Stimulated activated memory B cell treated with anti-CD40 and anti-IgM and Interleukin-4, amounts not matched to agents 10 μg/mL and 1 μg/mL and 100 μg/mL, for 72 hours (primary cell): ENCODE data around the gene JAKMIP1.

ENCODE experiments used
- ATAC-seq: fragments of 150-1000 bp; cut with Tn5 transposase; 2 replicates; pipeline ENCODE4 v1.10.0; 2021
- H3K27ac Mint-ChIP-seq: one replicate; pipeline ENCODE4 v1.8.0; 2022; ENCODE audit warnings: mild to moderate bottlenecking, mixed read lengths
- H3K27me3 Mint-ChIP-seq: one replicate; pipeline ENCODE4 v1.8.0; 2022; ENCODE audit warnings: mixed read lengths
- H3K36me3 Mint-ChIP-seq: one replicate; pipeline ENCODE4 v1.8.0; 2022; ENCODE audit warnings: mixed read lengths
- H3K4me1 Mint-ChIP-seq: one replicate; pipeline ENCODE4 v1.8.0; 2022; ENCODE audit warnings: mixed read lengths
- H3K4me3 Mint-ChIP-seq: one replicate; pipeline ENCODE4 v1.8.0; 2022; ENCODE audit warnings: mild to moderate bottlenecking, moderate library complexity, mixed read lengths
- H3K9me3 Mint-ChIP-seq: one replicate; pipeline ENCODE4 v1.8.0; 2022; ENCODE audit warnings: mixed read lengths

JAKMIP1 gene

DNA sequence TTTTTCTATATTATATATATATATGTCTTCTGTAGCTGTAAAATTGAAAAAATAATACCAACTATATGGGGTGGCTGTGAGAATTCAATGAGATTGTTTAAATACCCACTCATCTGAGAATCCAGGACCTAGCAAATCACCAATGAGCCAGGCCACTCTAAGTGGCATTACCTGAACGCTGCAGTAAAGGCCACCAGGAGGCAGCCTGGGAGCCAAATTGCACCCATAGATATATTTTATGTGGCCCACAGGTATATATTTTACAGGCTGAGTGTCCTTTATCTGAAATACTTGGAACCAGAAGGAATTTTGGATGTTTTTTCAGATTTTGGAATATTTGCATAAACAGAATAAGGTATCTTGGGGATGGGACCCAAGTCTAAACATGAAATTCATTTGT is 124.0 kb downstream of the JAKMIP1 start:
- H3K4me3 Mint-ChIP-seq: no peak overlapping the region
- no peak overlapping the region for H3K27ac Mint-ChIP-seq
- no peaks in the 10 kb centered on the region for H3K4me1 Mint-ChIP-seq
- no peaks in the 10 kb centered on the region for H3K27me3 Mint-ChIP-seq
- H3K9me3 Mint-ChIP-seq: no peaks in the 10 kb centered on the region
- no peak for ATAC-seq
- no peaks in the 10 kb centered on the region for H3K36me3 Mint-ChIP-seq

DNA sequence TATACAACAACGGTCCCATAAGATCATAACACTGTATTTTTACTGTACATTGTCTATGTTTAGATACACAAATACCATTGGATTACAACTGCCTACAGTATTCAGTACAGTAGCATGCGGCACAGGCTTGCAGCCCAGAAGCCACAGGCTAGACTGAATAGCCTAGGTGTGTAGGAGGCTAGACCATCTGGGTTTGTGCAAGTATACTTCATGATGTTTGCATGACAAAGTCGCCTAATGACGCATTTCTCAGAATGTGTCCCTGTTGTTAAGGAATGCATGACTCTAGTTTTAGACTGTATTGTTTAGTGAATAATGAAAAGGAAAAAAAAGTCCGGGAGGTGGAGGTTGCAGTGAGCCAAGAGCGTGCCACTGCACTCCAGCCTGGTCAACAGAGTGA is 125.6 kb downstream of the JAKMIP1 start:
- Mint-ChIP-seq H3K36me3 (no peaks in the 10 kb centered on the region), H3K27me3 (no peaks in the 10 kb centered on the region), H3K4me3 (no peak overlapping the region), H3K4me1 (no peaks in the 10 kb centered on the region), H3K9me3 (no peaks in the 10 kb centered on the region), H3K27ac (no peak overlapping the region)
- ATAC-seq: no peak

DNA sequence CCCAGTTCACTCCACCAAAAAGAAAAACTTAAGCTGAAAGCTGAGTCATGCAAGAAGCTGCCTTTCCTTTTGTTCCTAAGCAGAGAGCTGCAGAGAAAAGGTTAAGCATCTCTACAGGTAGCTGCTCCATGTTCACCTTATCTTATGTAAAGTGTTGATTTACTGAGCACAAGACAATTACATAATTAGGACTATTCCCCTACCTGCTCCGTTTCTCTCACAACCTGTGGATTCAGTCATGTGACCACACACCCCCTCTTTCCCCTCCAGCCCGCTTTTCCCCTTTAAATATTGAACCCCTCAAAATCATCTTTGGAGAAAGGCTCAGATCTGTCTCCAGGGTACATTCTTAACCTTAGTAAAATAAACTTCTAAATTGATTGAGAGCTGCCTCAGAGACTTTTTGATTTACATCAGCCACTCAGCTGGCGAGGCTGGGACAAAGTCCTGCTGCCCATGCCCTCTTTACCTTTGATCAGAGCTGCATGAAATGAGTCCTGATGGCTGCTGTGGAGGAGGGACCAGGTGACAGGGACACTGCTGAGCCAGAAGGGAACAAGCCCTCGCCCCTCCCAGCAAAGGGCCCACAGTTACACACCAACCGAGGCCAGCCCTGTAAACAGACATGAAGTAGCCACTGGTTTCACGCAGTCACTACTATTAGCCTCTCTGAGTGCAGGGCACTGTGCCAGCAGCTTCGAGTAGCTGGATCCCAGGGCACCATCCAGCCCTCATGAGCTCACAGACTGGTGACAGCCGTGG is 128.2 kb downstream of the JAKMIP1 start:
- Mint-ChIP-seq H3K9me3 (no peaks in the 10 kb centered on the region), H3K4me3 (no peak overlapping the region), H3K27ac (no peak overlapping the region), H3K27me3 (no peaks in the 10 kb centered on the region), H3K36me3 (no peaks in the 10 kb centered on the region), H3K4me1 (no peaks in the 10 kb centered on the region)
- ATAC-seq: no peak

DNA sequence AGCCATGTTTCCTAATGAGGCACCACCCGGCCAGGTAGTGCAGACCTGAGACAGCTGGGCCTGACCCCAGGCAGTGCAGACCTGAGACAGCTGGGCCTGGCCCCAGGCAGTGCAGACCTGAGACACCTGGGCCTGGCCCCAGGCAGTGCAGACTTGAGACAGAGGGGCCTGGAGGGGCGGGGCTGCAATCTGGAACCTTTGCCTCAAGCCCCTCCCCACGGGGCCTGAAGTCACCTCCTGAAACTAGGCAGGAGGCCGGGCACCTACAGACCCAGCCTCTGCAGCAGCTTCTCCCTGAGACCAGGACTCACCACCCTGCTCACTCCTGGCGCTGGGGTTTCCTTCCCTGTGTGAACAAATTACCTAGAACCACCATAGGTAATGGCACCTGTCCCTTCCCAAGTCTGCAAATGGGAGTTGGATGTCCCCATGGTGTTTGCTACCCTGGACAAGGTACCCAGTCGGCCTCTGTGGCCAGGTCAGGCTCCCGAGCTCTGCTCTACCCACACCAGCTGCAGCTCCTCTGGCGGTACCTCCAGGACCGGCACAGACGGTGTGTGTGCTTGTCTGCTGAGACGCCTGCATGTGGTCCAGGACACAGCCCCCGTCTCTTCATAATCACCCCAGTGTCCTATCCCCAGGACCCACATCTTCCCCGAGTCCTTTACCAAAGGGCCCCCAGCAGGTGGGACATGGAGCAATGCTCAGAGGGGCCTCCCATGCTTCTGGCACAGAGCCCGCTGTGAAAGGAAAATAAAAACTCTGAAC is 129.0 kb downstream of the JAKMIP1 start:
- no peak overlapping the region for H3K4me3 Mint-ChIP-seq
- H3K9me3 Mint-ChIP-seq: no peaks in the 10 kb centered on the region
- no peak overlapping the region for H3K27ac Mint-ChIP-seq
- no peaks in the 10 kb centered on the region for H3K27me3 Mint-ChIP-seq
- no peaks in the 10 kb centered on the region for H3K36me3 Mint-ChIP-seq
- H3K4me1 Mint-ChIP-seq: no peaks in the 10 kb centered on the region
- ATAC-seq: no peak

DNA sequence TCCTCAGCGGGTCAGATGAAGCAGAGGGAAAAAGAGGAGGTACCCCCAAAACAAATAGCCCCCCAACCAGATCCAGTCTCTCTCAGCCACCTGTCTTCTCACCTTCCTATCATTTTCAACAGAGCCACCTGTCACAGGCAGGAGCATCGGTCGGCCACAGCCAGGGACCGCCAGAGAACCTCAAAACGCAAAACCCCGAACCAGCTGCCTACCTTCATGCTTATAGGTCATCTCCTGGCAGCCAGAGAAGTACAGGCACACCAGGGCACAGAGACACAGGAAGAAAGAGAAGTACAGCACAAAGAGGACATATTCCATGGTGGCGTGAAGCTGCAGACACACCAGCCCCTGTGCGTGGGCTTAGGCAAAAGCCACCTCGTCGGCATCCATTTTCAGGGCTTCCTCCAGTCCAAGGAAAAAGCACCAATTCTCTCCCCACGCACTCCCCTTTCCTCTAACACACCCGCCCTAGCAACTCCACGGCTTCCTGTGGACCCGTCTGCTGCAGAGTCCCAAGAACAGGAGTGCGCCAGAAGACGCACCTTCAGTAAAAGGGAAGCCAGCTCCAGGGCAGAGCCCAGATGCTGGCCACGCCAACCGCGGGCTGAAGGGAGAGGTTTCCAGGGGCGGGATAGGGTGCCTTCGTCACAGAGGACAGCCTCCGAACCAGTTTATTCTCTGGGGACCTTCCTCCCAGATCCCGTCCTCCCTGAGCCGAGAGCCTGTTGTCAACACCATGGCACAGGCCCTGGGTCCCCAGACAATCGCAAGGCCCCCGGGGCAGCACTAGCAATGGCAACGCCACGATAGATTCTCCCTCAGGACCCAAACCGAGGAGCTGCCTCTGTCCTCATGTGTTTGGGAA is 130.3 kb downstream of the JAKMIP1 start:
- Mint-ChIP-seq H3K36me3 (no peaks in the 10 kb centered on the region), H3K9me3 (no peaks in the 10 kb centered on the region), H3K27me3 (no peaks in the 10 kb centered on the region), H3K27ac (no peak overlapping the region), H3K4me1 (no peaks in the 10 kb centered on the region), H3K4me3 (no peak overlapping the region)
- no peak for ATAC-seq

DNA sequence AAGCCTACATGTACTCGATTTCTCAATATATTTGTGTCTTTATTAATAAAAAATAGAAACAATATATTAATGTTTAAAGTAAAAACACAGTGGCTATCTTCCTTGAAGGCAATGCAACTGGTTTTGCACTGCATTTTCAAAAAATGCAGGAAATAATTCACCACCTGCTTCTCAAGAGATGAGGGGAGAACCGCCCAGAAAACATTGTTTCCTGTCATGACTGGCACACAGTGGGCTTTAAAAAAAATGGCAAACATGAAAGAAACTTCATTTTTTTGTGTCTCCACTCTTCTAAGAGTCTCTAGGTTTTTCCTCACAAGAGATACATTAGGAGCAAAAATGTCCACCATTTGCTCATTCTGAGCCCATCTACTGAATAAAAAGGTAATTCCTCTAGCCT is 131.4 kb downstream of the JAKMIP1 start:
- no peaks in the 10 kb centered on the region for H3K36me3 Mint-ChIP-seq
- no peak overlapping the region for H3K27ac Mint-ChIP-seq
- H3K4me1 Mint-ChIP-seq: no peaks in the 10 kb centered on the region
- H3K4me3 Mint-ChIP-seq: no peak overlapping the region
- ATAC-seq: no peak
- no peaks in the 10 kb centered on the region for H3K9me3 Mint-ChIP-seq
- no peaks in the 10 kb centered on the region for H3K27me3 Mint-ChIP-seq

DNA sequence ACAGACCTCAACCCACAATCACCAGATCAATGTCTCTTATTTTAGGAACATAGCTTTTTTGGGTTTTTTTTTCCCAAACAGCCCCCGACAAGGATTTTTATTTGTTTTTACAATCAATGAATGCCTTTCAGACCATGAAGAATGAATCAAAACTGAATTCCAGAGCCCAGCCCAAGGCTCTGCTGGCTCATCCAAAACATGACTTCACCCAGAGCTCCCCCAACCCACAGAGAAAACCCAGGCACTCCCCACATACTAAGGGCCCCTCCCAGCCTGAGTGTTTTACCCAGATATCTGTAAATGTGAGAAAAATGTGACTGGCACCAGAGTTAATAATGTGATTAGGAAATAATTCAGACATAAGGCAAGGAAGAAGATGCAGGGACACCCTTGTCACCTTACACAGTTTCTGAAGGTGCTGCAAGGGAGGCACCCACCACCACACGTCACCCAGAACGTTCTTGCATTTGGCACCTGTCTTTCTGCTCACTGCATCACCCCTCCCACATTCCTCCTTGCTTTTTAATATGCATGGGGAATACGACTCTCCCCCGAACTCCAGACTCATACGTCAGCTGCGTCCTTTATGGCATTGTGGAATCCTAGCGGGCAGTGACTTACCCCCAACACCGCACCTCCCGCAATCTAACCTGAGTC is 134.3 kb downstream of the JAKMIP1 start:
- Mint-ChIP-seq H3K36me3 (no peaks in the 10 kb centered on the region), H3K4me1 (no peaks in the 10 kb centered on the region), H3K4me3 (no peak overlapping the region), H3K27ac (no peak overlapping the region), H3K27me3 (no peaks in the 10 kb centered on the region), H3K9me3 (peaks cover 4% of the 10 kb centered on the region)
- no peak for ATAC-seq

DNA sequence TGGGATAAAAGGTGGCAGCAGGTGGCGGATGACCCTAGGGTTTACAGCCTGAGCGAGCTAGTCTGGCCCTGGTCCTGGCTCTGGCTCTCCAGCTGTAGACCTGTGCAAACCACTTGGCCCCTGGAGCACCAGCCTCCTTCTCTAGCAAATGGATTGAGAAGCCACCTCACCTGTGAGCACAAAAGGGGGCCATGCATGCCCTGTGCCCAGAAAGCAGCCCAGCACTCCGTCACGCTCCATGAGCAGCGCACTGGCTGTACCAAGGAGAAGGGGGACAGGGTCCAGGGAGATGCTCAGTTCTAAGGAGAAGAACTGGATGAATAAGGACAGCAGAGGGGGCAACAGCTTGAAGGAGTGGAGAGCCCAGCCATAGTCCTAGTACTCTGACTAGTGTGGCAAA is 135.2 kb downstream of the JAKMIP1 start:
- peak; percentile 46 for ATAC-seq

DNA sequence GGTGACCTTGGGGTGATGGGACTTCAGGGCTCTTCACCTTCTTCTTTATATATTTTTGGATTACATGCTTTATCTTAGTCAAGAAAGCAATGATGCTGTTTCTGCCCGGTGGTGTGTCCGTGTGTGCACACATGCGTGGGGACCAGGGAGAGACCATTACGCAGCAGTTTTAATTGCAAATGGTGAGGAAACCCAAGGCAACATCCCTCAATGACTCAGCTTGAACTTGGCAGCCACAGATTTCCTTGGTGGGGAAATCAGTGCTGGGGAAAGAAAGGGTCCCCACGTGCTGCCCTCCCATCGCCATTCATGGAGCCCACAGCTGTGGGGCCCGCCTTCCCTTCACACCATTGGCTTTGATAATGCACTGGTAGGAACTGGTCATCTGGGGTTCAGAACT is 136.0 kb downstream of the JAKMIP1 start:
- no peak for ATAC-seq
- no peaks in the 10 kb centered on the region for H3K36me3 Mint-ChIP-seq
- H3K4me3 Mint-ChIP-seq: no peak overlapping the region
- no peaks in the 10 kb centered on the region for H3K27me3 Mint-ChIP-seq
- no peaks in the 10 kb centered on the region for H3K4me1 Mint-ChIP-seq
- peaks cover 4% of the 10 kb centered on the region for H3K9me3 Mint-ChIP-seq
- no peak overlapping the region for H3K27ac Mint-ChIP-seq

More for the DNA sequence above, 135.2 kb downstream of the JAKMIP1 start:
- Mint-ChIP-seq H3K4me3 (no peak overlapping the region), H3K4me1 (no peaks in the 10 kb centered on the region), H3K9me3 (peaks cover 4% of the 10 kb centered on the region), H3K36me3 (no peaks in the 10 kb centered on the region), H3K27me3 (no peaks in the 10 kb centered on the region), H3K27ac (no peak overlapping the region)

DNA sequence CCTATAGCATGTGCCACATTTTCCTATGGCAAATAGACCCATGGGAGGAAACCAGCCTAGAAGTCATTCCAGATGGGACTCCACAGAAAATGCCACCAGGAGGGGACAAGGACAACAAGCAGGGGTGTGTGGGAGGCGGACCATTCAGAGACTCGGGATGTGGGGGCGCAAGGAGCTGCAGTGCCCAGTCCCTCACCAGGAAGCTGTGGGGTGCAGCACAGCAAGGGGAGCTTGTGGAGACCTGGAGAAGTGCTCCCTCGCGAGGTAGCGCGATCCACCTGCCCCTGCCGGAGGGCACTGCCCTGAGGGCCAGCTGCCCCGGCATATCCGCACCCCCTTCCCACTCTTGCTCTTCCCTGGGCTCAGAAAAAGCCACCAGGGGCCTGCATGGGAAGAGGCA is 136.7 kb downstream of the JAKMIP1 start:
- H3K4me1 Mint-ChIP-seq: no peaks in the 10 kb centered on the region
- no peak overlapping the region for H3K4me3 Mint-ChIP-seq
- H3K9me3 Mint-ChIP-seq: peaks cover 6% of the 10 kb centered on the region
- no peak overlapping the region for H3K27ac Mint-ChIP-seq
- ATAC-seq: no peak
- H3K27me3 Mint-ChIP-seq: no peaks in the 10 kb centered on the region
- H3K36me3 Mint-ChIP-seq: no peaks in the 10 kb centered on the region

DNA sequence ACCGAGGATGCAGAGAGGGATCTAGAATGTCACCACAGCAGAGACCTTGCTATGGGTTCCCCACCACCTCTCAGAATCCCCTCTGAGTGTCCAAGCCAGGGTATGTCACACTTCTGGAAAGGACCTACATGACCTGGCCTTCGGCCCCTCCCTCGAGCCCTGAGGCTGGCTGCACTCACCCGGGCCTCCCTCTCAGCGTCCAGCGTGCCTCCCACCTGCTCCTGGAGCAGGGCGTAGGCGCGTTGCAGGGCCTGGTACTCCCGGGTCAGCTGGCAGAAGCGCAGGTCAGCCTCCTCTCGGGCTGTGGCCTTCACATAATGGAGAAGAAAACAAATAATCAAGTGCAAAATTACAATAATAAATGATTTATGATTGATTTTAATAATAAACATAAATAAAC is 138.2 kb downstream of the JAKMIP1 start:
- H3K27me3 Mint-ChIP-seq: no peaks in the 10 kb centered on the region
- no peak overlapping the region for H3K27ac Mint-ChIP-seq
- no peak for ATAC-seq
- peaks cover 12% of the 10 kb centered on the region for H3K9me3 Mint-ChIP-seq
- no peak overlapping the region for H3K4me3 Mint-ChIP-seq
- H3K4me1 Mint-ChIP-seq: no peaks in the 10 kb centered on the region
- H3K36me3 Mint-ChIP-seq: no peaks in the 10 kb centered on the region

DNA sequence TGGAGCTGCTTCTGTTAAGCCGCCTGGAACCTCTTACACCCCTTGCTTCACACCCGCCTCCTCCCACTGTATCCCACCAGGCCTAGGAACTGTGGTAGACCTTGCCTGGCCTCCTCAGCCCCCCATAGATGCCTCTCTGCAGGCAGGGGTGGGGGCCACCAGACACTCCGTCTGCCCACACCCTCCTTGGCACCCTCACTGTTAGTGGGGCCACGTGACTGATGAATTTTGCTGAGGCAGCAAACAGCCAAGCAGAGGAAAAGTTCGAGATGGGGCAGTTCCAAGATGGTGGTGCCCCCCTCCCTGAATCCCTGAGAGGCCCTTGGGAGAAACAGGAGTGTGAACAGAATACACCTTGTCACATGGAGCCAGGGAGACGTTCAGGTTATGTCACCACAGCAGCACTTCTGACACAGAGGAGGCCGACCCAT is 141.0 kb downstream of the JAKMIP1 start:
- Mint-ChIP-seq H3K4me1 (no peaks in the 10 kb centered on the region), H3K9me3 (peaks cover 15% of the 10 kb centered on the region), H3K27me3 (no peaks in the 10 kb centered on the region), H3K36me3 (no peaks in the 10 kb centered on the region), H3K27ac (no peak overlapping the region), H3K4me3 (no peak overlapping the region)
- no peak for ATAC-seq

DNA sequence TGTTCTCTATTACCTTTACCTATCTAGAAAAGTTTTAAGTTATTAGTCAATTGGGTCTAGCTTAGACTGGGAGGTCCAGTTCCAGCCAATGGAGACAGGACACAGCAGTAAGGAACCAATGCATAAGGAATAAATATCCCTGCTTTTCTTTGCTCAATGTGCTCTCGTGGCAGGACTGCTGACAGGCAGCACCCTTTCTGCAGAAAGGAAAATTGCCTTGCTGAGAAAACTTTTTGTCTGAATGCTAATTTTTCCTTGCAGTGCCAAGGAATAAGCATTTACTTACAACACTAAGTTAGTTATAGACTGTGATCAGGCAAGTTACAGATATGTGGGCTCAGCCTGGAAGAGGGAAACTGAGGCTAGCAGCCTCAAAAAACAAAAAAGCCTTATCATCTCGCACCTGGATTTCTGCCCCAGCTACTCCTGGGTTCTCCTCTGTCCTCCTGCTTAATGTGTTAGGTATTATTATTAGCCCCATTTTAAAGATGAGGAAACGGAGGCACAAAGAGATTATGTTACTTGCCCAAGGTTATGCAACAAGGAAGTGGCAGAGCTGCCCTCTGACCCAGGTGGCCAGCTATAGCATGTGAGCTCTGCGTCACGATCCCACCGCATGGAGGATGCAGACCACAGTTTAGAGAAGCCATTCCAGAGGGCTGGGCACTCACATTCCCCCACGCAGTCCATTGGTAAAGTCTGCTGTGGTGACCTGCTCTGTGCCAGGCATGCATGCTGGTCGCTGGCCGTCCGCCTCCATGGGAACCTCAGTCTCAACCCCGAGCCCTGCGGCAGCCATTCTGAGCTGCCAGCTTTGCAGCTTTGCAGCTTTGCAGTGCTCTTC is 141.6 kb downstream of the JAKMIP1 start:
- H3K36me3 Mint-ChIP-seq: no peaks in the 10 kb centered on the region
- no peak for ATAC-seq
- H3K4me3 Mint-ChIP-seq: no peak overlapping the region
- H3K27me3 Mint-ChIP-seq: no peaks in the 10 kb centered on the region
- H3K27ac Mint-ChIP-seq: no peak overlapping the region
- H3K4me1 Mint-ChIP-seq: no peaks in the 10 kb centered on the region
- H3K9me3 Mint-ChIP-seq: peaks cover 15% of the 10 kb centered on the region

DNA sequence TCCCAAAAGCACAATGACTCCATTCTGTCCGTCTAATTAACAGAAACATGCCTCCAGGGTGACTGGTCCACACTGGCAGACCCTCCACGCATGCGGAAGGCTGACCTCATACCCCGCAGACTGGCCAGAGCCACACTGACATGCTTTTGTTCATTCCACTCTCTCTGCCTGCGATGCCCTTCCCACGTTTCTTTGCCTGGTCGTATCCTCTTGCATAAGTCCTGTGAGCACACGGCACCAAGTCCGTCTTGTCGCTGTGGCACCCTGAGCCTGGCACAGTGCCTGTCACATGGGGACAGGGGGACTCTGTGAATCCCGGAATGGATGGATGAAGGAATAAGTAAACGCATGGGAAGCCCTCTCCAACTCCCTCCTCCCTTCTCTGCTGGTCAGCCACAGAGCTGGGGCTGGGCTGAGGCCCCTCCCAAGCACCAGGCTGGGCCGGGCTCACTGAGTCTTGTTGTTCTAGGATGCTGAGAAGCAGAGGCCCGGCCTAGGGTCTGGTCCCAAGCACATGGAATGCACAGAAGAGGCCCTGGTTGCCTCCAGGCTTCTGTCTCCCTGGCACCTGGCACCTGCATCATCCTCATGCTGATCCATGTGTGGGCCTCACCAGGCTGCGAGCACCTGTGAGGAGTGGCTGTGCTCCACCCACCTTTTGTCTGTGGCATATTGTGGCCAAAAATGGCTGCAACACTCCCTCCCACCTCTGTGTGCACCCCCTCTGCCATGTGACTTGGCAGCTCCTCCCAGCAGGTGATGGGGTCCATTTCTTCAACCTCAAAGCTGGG is 143.2 kb downstream of the JAKMIP1 start:
- no peak overlapping the region for H3K27ac Mint-ChIP-seq
- H3K4me1 Mint-ChIP-seq: no peaks in the 10 kb centered on the region
- no peak overlapping the region for H3K4me3 Mint-ChIP-seq
- H3K9me3 Mint-ChIP-seq: peaks cover 15% of the 10 kb centered on the region
- H3K27me3 Mint-ChIP-seq: no peaks in the 10 kb centered on the region
- no peak for ATAC-seq
- H3K36me3 Mint-ChIP-seq: no peaks in the 10 kb centered on the region
